Smooth muscle cell (in vitro differentiated cells): Measurements from ENCODE around the gene SRP19. TPM values are rescaled to one million over a fixed set of nuclear protein-coding genes. Genes with fewer than 3 reads are reported as not detected.
A peak's percentile ranks its signal among the peaks of the same experiment; 100 is the strongest.

Experiments
- DNase-seq: peaks from one replicate; lab custom pipeline; 2025; ENCODE audit not compliant: unreplicated experiment; lab: John Stamatoyannopoulos, UW
- H2AFZ ChIP-seq: fragments of 200-600 bp; sonication (generic); 2 replicates; pipeline ENCODE4 v1.6.0; 2016; ENCODE audit warnings: antibody characterized with exemption, low read depth, mild to moderate bottlenecking
- H3F3A ChIP-seq: fragments of 200-600 bp; sonication (generic); 2 replicates; pipeline ENCODE4 v1.6.0; 2017; ENCODE audit warnings: antibody characterized with exemption, low read depth
- H3K27ac ChIP-seq: fragments of 200-600 bp; sonication (generic); 2 replicates; pipeline ENCODE4 v1.5.1; 2016; ENCODE audit warnings: low read depth, mild to moderate bottlenecking
- H3K27me3 ChIP-seq: fragments of 200-600 bp; sonication (generic); 2 replicates; pipeline ENCODE4 v1.6.1; 2016; ENCODE audit warnings: low read depth, mild to moderate bottlenecking
- H3K36me3 ChIP-seq: fragments of 200-600 bp; sonication (generic); 2 replicates; pipeline ENCODE4 v1.5.1; 2016; ENCODE audit warnings: low read depth
- H3K4me1 ChIP-seq: fragments of 200-600 bp; sonication (generic); 2 replicates; pipeline ENCODE4 v1.5.1; 2016; ENCODE audit warnings: low read depth
- H3K4me2 ChIP-seq: fragments of 200-600 bp; sonication (generic); 2 replicates; pipeline ENCODE4 v1.6.0; 2016; ENCODE audit warnings: mild to moderate bottlenecking
- H3K4me3 ChIP-seq: fragments of 200-600 bp; sonication (generic); 2 replicates; pipeline ENCODE4 v1.5.1; 2016; ENCODE audit warnings: mild to moderate bottlenecking
- H3K79me2 ChIP-seq: fragments of 200-600 bp; sonication (generic); 2 replicates; pipeline ENCODE4 v1.6.0; 2016; ENCODE audit warnings: low read depth, mild to moderate bottlenecking
- H3K9ac ChIP-seq: fragments of 200-600 bp; sonication (generic); 2 replicates; pipeline ENCODE4 v1.6.0; 2016; ENCODE audit warnings: low read depth
- H3K9me3 ChIP-seq: fragments of 200-600 bp; sonication (generic); replicated peaks from 2 replicates; pipeline ENCODE4 v1.5.1; 2016; ENCODE audit warnings: low read depth
- H4K20me1 ChIP-seq: fragments of 200-600 bp; sonication (generic); 2 replicates; pipeline ENCODE4 v1.6.0; 2016; ENCODE audit warnings: low read depth
- CTCF ChIP-seq: fragments of 200-600 bp; sonication (generic); IDR thresholded peaks from 2 replicates; pipeline ENCODE4 v1.5.1; 2017; ENCODE audit warnings: borderline replicate concordance, mild to moderate bottlenecking, antibody characterized with exemption; ENCODE audit not compliant: insufficient read depth, poor library complexity, severe bottlenecking
- WGBS: methylation state at CpG from one replicate; pipeline ENCODE4 v1.1.7; 2016; ENCODE audit warnings: low lambda C conversion rate; 5-methylcytosine and 5-hydroxymethylcytosine counted together
- polyA plus RNA-seq: library from polyadenylated mRNA; unstranded; fragments of >200 nt; fragmentation: Nextera tagmentation; extraction: Ambion mirVana; gene quantifications from 2 replicates; pipeline ENCODE4 v1.2.1, GENCODE V29; 2016
- total RNA-seq: library from RNA; depleted of rRNA; stranded (reverse); fragments of >200 nt; gene quantifications from 2 replicates; pipeline ENCODE4 v1.2.3, GENCODE V29; 2014

Gene SRP19
- total and polyA plus RNA-seq, 2 experiments from 2014 or later: 164 to 170 TPM

GRCh38 chr5:112863549-112863948 lies 2.5 kb downstream of the SRP19 start:
- Histone ChIP-seq H3K79me2 (peaks cover 45% of the 10 kb centered on the region), H3K9me3 (no peaks in the 10 kb centered on the region), H3K36me3 (peaks cover 6% of the 10 kb centered on the region), H2AFZ (no peak overlapping the region), H3K9ac (no peak overlapping the region), H3K27ac (no peak overlapping the region), H3F3A (peaks cover 4% of the 10 kb centered on the region), H3K4me3 (no peak overlapping the region), H3K4me1 (peaks cover 20% of the 10 kb centered on the region), H3K4me2 (peak overlapping the region; percentile 92), H3K27me3 (no peaks in the 10 kb centered on the region), H4K20me1 (peaks cover 27% of the 10 kb centered on the region)
- DNase-seq: no peak
- WGBS: 98% methylated on average over 4 of the region's 4 CpGs
- TF ChIP-seq CTCF: no peak

GRCh38 chr5:112865128-112865527 lies 4.0 kb downstream of the SRP19 start:
- Histone ChIP-seq H3K36me3 (peaks cover 14% of the 10 kb centered on the region), H3K9ac (no peak overlapping the region), H3K4me3 (no peak overlapping the region), H3F3A (peaks cover 4% of the 10 kb centered on the region), H3K4me2 (no peak overlapping the region), H3K9me3 (no peaks in the 10 kb centered on the region), H3K27me3 (no peaks in the 10 kb centered on the region), H4K20me1 (peaks cover 35% of the 10 kb centered on the region), H3K4me1 (peaks cover 20% of the 10 kb centered on the region), H2AFZ (no peak overlapping the region), H3K27ac (no peak overlapping the region), H3K79me2 (peaks cover 45% of the 10 kb centered on the region)
- no peak for DNase-seq
- 92% methylated on average over 3 of the region's 3 CpGs for WGBS
- TF ChIP-seq CTCF: no peak

GRCh38 chr5:112866739-112867138 lies 5.7 kb downstream of the SRP19 start:
- H3K79me2 ChIP-seq: peaks cover 39% of the 10 kb centered on the region
- WGBS: 98% methylated on average over 2 of the region's 2 CpGs
- H3K4me2 ChIP-seq: no peak overlapping the region

More at GRCh38 chr5:112866739-112867138, 5.7 kb downstream of the SRP19 start:
- no peak for DNase-seq
- Histone ChIP-seq H3K4me3 (no peak overlapping the region), H3K27ac (no peak overlapping the region), H3K9me3 (no peaks in the 10 kb centered on the region), H3K27me3 (no peaks in the 10 kb centered on the region), H3F3A (peaks cover 4% of the 10 kb centered on the region), H3K4me1 (peaks cover 18% of the 10 kb centered on the region), H3K36me3 (peaks cover 14% of the 10 kb centered on the region), H4K20me1 (peaks cover 35% of the 10 kb centered on the region), H2AFZ (no peak overlapping the region), H3K9ac (no peak overlapping the region)
- no peak for TF ChIP-seq CTCF
